Liver (tissue), 3 donors: Measurements from ENCODE around the gene SYT6.

Experiments used
- CTCF ChIP-seq: fragments of 150-350 bp; IDR thresholded peaks from 2 replicates; pipeline ENCODE4 v1.5.1; 2017; ENCODE audit warnings: improper control_type of control experiment, low read depth, low read length; ENCODE audit not compliant: missing input control
- EGR1 ChIP-seq, 2 donors: IDR thresholded peaks; 2 replicates each; pipeline ENCODE4 v1.6.1; 2016 to 2018; ENCODE audit warnings: antibody characterized with exemption in 2 of 2, low read depth in 2 of 2
- FOXA1 ChIP-seq: IDR thresholded peaks from 2 replicates; pipeline ENCODE4 v1.6.1; 2016; ENCODE audit warnings: antibody characterized with exemption
- GABPA ChIP-seq, 2 donors: IDR thresholded peaks in 1 of 2; conservative IDR thresholded peaks in 1 of 2; 2 replicates each; pipeline ENCODE4 v1.6.1; 2016; ENCODE audit warnings: antibody characterized with exemption in 2 of 2, mild to moderate bottlenecking in 1 of 2, moderate library complexity in 1 of 2
- HNF4A ChIP-seq, 2 donors: conservative IDR thresholded peaks; 2 replicates each; pipeline ENCODE4 v1.6.1; 2016; ENCODE audit warnings: antibody characterized with exemption in 2 of 2, mild to moderate bottlenecking in 2 of 2
- HNF4G ChIP-seq: IDR thresholded peaks from 2 replicates; pipeline ENCODE4 v1.6.1; 2016; ENCODE audit warnings: antibody characterized with exemption
- JUND ChIP-seq, 2 donors: IDR thresholded peaks; 2 replicates each; pipeline ENCODE4 v1.6.1; 2016; ENCODE audit warnings: antibody characterized with exemption in 2 of 2
- MAX ChIP-seq: IDR thresholded peaks from 2 replicates; pipeline ENCODE4 v1.6.1; 2016; ENCODE audit warnings: antibody characterized with exemption
- REST ChIP-seq: IDR thresholded peaks from 2 replicates; pipeline ENCODE4 v1.6.1; 2016; ENCODE audit warnings: antibody characterized with exemption, mild to moderate bottlenecking
- RXRA ChIP-seq, 2 donors: IDR thresholded peaks; 2 replicates each; pipeline ENCODE4 v1.6.1; 2017 to 2018; ENCODE audit warnings: antibody characterized with exemption in 2 of 2, mild to moderate bottlenecking in 1 of 2
- SP1 ChIP-seq: IDR thresholded peaks from 2 replicates; pipeline ENCODE4 v1.6.1; 2018; ENCODE audit warnings: antibody characterized with exemption, mild to moderate bottlenecking
- TAF1 ChIP-seq: conservative IDR thresholded peaks from 2 replicates; pipeline ENCODE4 v1.6.1; 2016; ENCODE audit warnings: antibody characterized with exemption, mild to moderate bottlenecking
- YY1 ChIP-seq: IDR thresholded peaks from 2 replicates; pipeline ENCODE4 v1.6.1; 2016; ENCODE audit warnings: antibody characterized with exemption, mild to moderate bottlenecking
- ZBTB33 ChIP-seq: IDR thresholded peaks from 2 replicates; pipeline ENCODE4 v1.6.1; 2016; ENCODE audit warnings: antibody characterized with exemption
- donor health status: healthy.
- donor health status: healthy.

DNA sequence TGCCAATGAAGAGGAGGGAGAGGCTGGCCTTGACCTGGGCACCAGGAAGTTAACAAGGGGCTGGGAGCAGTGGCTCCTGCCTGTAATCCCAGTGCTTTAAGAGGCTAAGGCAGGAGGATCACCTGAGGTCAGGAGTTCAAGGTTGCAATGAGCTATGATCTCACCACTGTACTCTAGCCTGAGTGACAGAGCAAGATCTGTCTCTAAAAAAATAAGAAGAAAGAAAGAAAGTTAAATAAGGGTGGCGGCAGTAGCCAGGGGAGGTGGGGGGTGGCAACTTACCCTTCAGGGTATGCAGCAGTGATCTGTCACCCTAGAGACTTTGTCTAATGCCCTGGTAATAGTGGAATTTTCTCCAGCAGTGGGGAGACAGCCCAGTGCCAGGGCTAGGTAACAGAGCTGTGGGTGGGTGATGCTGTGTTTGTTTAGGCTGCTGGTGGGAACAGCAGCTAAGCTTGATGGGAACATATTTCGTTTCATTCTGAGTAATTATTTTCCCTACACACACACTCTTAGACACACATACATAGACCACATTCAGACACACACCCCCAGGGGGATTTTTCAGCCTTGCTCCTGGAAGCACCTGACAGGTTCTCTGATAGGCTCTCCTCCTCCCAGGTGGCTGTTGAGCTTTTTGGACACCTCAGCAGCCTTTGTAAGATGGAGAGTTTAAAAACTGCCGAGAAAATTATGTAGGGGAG is 11.3 kb upstream of the SYT6 start:
- TF ChIP-seq REST (no peak), EGR1 (IDR thresholded peaks at IDR 0.05; ENCODE audit: low read depth in 2 of 2) (no peak), CTCF (no peak), HNF4G (no peak), RXRA (IDR thresholded peaks at IDR 0.05) (no peak), SP1 (no peak), GABPA (IDR thresholded peaks at IDR 0.05 in 1 of 2, conservative IDR thresholded peaks at IDR 0.05 in 1 of 2) (no peak), YY1 (no peak), JUND (IDR thresholded peaks at IDR 0.05) (no peak), MAX (no peak), ZBTB33 (no peak), FOXA1 (no peak), TAF1 (no peak), HNF4A (conservative IDR thresholded peaks at IDR 0.05) (no peak)
